ENCODE data around the gene GRM8.

The GRM8 gene

GRCh38 chr7:126499481-126499880 lies 753.3 kb downstream of the GRM8 start:
- no peak for TF ChIP-seq CTCF (IDR thresholded peaks at IDR 0.05; ENCODE audit: borderline replicate concordance, control extremely low read depth, extremely low read depth, insufficient read depth, missing control alignments)
- DNase-seq (ENCODE audit: low spot score), result no peak
- in situ Hi-C loops (cut with MboI; ENCODE audit: low sequenced_read_pairs, unreplicated experiment), result no loop called here

DNA sequence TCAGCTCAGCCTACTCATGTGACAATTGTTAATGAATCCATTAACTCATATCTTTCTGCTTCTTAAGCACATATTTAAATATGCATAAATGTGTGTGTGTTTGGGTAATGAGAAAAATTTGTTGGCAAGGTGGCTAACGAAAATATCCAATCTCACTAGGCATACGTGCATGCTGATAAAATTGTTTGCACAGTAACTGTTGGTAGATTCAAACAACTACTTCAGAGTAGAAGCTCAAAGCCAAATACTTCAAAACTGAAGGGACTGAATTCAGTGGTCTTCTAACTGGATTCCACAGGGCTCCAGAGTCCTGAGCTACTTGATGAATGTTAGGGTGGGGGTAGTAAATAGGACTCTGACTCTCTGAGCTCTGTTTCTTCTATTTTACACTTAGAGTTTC lies 757.0 kb downstream of the GRM8 start:
- in situ Hi-C loops (cut with MboI; ENCODE audit: low sequenced_read_pairs, unreplicated experiment), result no loop called here
- TF ChIP-seq CTCF (IDR thresholded peaks at IDR 0.05; ENCODE audit: borderline replicate concordance, control extremely low read depth, extremely low read depth, insufficient read depth, missing control alignments), result no peak
- DNase-seq (ENCODE audit: low spot score), result no peak

DNA sequence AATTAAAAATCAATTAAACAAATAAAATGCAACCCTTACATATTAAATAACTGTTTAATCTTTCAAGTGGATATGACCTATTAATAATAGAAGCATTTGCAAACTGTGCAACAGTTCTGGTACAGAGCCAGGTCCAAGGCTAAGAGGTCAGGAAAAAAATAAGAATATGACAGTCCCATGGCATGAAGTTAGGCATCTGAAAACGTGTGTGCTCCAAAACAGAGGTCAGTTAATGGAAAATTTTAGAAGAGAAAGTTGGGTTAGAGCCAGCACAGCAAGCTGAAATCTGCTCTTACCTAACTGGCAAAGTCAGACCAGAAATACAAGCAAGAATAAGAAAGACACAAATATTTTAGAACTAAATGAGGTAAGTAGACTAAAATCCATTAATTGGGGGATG lies 757.7 kb downstream of the GRM8 start:
- in situ Hi-C loops (cut with MboI; ENCODE audit: low sequenced_read_pairs, unreplicated experiment), result no loop called here
- no peak for DNase-seq (ENCODE audit: low spot score)
- no peak for TF ChIP-seq CTCF (IDR thresholded peaks at IDR 0.05; ENCODE audit: borderline replicate concordance, control extremely low read depth, extremely low read depth, insufficient read depth, missing control alignments)

DNA sequence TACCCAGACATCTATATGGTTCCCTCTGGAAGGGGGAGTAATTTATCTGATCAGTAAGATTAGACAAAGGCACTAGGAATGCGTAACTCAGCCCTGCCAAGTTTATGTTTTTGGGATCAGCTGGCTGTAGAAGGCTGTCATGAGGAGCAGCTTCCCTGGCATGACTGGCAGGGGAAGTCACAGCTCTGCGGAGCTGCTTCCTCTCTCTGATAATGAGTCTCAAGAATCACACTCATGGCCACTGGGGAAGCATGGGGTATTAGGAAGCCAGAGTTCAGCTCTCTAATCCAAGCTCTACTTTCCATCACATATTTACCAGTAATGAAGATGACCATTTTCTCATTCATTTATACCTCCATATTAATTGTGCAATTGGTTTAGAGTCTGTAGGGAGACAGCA lies 758.9 kb downstream of the GRM8 start:
- no peak for DNase-seq (ENCODE audit: low spot score)
- TF ChIP-seq CTCF (IDR thresholded peaks at IDR 0.05; ENCODE audit: borderline replicate concordance, control extremely low read depth, extremely low read depth, insufficient read depth, missing control alignments), result no peak
- in situ Hi-C loops (cut with MboI; ENCODE audit: low sequenced_read_pairs, unreplicated experiment), result no loop called here

- TF ChIP-seq CTCF (IDR thresholded peaks at IDR 0.05; ENCODE audit: borderline replicate concordance, control extremely low read depth, extremely low read depth, insufficient read depth, missing control alignments), result no peak
- no peak for DNase-seq (ENCODE audit: low spot score)
- in situ Hi-C loops (cut with MboI; ENCODE audit: low sequenced_read_pairs, unreplicated experiment), result no loop called here
Measured at GRCh38 chr7:126489874-126490273, 762.9 kb downstream of the GRM8 start.

DNA sequence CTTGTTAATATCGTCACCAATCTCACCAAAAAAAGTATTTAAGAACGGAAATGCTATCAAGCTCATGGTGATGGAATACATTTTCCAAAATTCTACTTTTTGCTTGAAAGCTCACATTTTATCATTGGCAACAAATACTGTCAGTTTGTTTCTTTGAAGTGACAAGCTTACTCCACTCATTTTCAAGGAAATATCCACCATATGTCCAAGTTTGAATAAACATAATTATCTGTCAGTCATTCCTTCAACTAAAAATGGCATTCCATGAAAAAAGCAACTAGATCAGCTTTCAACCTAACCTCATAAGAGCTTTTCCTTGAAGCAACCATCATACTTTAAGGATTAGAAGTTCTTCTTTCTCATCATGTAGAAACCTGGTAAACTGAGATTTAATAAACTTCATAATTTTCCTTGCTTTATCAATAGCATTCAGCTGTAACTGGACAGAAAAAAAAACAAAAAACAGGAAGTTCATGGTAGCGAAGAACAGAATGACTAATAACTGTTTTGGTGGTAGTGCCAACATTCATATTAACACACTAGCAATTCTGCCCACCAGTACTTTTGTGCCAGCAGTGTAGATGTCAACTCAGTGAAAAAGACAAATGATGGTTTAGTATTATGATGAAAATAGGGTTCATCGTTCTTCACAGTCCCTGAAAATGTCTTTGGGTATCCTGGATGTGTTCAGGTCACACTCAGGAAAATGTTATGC lies 764.9 kb downstream of the GRM8 start:
- in situ Hi-C loops (cut with MboI; ENCODE audit: low sequenced_read_pairs, unreplicated experiment), result no loop called here

More for the DNA sequence above, 764.9 kb downstream of the GRM8 start:
- no peak for TF ChIP-seq CTCF (IDR thresholded peaks at IDR 0.05; ENCODE audit: borderline replicate concordance, control extremely low read depth, extremely low read depth, insufficient read depth, missing control alignments)
- no peak for DNase-seq (ENCODE audit: low spot score)

Data from GM13976 (cell line).